HG03060 (cell line): Measurements from ENCODE around the gene UROS.

Experiments
- ATAC-seq: cut with Tn5 transposase; IDR thresholded peaks from one replicate; pipeline ENCODE4 v1.9.1; 2021; ENCODE audit warnings: low read depth, moderate number of reproducible peaks; ENCODE audit not compliant: unreplicated experiment

The UROS gene

DNA sequence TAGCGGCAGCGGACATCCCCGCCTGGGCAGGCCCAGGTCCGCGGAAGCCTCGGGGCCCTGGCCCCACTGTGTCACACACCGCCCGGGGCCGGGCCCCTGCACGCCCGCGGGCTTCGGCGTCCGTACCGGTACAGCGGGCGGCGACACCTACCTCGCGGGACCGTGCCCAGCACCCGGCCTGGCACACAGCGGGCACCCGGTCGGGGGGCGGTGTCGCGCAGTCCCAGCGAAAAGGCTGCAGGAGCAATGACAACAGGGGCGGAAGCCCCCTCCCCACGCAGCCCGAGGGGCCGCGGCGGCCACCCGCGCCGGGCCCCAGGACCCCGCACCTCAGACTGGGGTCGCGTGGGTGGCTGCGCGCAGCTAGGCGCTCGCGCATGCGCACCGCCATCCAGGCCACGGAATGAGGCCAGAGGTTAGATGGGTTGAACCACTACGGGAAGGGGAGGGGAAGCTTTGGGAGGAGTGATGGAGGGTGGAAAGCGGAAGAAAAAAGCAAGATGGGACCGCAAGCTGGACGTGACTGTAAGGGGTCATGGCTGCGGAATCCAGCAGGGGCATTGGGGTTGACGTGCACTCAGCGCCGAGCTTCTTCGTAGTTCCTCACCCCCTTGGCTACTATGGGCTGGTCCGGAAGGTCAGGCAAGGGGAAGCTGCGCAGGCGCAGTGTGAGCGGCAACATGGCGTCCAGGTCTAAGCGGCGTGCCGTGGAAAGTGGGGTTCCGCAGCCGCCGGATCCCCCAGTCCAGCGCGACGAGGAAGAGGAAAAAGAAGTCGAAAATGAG lies at the start of gene UROS, which contains the start of gene BCCIP:
Gene UROS (minus strand): TSS at position 381 of the 785 bp plus-strand sequence. CDS start 6,759 bp downstream, outside the sequence.
Gene BCCIP (plus strand): TSS at position 669 of the 785 bp plus-strand sequence. CDS start 12 bp downstream, at position 681.
- ATAC-seq = peak; percentile 69

- ATAC-seq = no peak
Measured at GRCh38 chr10:125871338-125871737, 48.3 kb upstream of the UROS start.

- ATAC-seq = no peak
Measured at GRCh38 chr10:125868372-125868975, 45.4 kb upstream of the UROS start.

GRCh38 chr10:125866421-125867029 lies 43.5 kb upstream of the UROS start:
- ATAC-seq = no peak

DNA sequence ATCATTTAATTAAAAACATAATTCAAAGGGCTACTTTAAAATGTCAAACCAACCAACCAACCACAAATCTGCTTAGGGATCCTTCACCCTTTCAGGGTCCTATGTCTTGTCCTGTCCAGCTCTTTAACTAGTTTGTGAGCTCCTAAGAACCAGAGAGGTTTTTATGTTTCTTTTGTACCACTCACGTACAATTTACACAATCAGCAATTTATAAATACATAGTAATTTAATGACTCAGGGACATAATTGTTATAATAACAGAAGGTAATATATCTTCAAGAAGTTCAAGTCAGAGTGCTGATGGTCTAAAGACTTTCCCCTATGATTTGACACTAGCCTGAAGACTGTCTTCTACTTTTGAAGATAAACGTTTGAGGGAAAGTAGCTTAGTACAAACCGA lies 42.1 kb upstream of the UROS start:
- ATAC-seq = no peak

DNA sequence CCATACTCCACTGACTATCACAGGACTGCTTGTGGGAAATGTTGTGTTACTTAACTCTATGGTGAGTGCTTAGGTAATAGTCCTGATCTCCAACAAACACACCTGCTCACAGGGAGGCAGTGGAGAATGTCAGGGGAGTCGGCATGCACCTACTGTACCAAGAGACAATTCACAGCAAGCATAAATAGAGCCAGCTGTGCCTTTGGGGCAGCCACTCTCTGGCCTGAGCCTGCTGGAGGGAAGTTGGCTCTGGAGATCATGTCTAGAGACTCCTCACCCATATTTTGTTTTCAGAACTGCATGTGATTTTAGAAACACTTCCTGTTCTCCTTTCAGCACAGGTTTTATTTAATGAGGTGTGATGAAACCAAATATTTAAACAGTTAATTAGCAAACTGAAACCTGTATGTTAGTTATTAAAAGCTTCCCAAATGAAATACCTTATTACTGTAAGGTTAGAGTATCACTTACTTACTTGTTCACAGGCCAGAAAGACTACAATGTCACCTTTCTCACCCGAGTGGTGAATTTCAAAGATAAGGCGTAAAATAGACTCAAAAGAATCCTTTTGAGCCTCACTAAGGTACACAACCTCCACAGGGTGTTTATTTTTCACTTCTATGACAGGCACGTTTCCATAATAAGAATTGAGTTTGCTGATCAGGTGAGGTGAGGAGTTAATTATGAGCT lies 36.2 kb upstream of the UROS start:
- no peak for ATAC-seq

DNA sequence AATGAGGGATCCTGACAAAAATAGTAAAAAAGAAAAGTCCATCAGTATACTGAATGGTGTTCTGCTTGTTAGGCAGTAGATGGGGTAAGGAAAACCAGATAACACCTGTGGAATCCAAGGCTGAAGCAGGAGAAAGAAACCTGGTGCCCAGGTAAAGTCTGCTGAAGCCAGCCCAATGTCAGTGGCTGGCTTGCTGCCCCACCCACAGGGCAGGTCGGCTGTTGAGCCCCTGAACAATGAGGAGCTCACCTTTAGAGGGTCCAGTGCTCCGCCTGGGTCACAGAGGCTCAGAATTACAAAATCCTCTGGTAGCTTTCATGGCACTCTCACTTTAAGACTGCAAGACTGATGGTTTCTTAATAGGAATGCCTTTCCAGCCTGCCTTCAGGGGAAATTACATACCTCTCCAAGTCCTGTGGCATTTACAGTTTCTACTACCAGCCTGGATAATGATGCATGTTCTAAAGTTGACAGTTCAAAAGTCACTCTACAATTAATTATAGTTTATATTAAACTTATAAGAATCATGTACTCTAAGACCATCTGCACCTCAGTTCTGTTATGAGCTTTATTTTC lies 34.2 kb upstream of the UROS start:
- ATAC-seq = no peak

DNA sequence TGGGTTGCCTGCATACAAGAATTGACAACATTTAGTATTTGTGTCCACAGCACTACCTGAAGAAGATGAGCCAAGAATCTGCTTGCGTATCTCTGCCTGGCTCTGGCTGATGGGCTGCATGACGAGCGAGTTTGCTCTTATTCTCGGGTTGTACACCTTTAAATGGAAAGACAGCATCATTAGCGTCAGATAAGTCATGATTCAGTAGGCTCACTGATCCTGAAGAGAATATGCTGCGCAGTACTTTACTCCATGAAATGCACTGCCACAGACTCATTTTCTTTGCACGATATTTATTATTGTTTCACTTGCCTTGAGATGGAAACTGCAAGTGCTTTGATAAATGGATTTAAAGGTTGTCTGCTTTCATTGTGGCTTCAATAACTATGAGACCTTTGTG lies 29.4 kb upstream of the UROS start:
- no peak for ATAC-seq

- no peak for ATAC-seq
Measured at GRCh38 chr10:125850766-125851731, 28.0 kb upstream of the UROS start.

- no peak for ATAC-seq
Measured at GRCh38 chr10:125849448-125849847, 26.4 kb upstream of the UROS start.

DNA sequence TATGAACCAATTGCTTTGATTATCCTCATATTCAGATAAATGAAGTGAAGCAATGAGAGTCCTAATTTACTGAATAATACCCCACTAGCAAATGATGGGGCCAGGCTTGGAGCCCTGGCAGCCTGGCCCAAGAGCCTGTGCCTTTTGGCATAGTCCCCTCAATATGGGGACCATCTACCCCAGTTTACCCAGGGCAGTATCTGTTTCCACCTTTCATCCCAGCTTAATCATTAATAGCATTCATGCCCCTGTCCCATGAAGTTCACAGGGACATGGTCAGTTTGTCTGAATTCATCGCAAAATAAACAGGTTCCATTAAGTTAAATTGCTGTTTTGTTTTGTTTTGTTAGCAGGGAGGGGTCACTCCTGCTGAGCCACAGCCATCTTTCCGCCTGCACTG lies 25.8 kb upstream of the UROS start:
- no peak for ATAC-seq

- no peak for ATAC-seq
Measured at GRCh38 chr10:125848371-125848770, 25.3 kb upstream of the UROS start.

- ATAC-seq = peak; percentile 58
Measured at GRCh38 chr10:125846894-125847293, 23.8 kb upstream of the UROS start.

DNA sequence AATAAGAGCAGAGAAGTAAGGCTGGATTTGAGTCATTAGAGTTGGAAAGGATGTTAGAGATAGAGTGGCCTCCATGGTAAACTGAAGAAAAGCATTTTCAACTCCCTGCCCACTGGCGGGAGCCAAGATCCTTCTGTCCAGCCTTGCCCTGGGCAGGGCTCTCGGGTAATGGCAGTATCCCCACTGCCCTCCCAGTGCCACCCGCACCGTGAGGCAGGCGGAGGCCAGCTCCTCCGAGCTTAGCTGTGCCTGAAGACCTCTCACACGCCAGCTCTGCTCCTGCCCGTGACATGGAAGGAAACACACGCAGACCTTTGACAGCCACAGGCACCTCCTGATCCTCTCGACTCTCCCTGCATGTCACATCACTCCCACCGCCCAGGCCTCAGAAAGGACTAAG lies 22.6 kb upstream of the UROS start:
- ATAC-seq = no peak

GRCh38 chr10:125844751-125845221 lies 21.7 kb upstream of the UROS start:
- no peak for ATAC-seq

GRCh38 chr10:125843603-125844329 lies 20.7 kb upstream of the UROS start:
- ATAC-seq = no peak

- ATAC-seq = no peak
Measured at GRCh38 chr10:125840955-125841354, 17.9 kb upstream of the UROS start.

GRCh38 chr10:125840406-125840805 lies 17.3 kb upstream of the UROS start:
- no peak for ATAC-seq
